ENCODE measurements around the gene PAQR3.
"Not testable (repeated sequence)": the region's sequence is repeated elsewhere in the genome, so short reads cannot be mapped to it uniquely, and the experiment has no call there.

PAQR3 gene

DNA sequence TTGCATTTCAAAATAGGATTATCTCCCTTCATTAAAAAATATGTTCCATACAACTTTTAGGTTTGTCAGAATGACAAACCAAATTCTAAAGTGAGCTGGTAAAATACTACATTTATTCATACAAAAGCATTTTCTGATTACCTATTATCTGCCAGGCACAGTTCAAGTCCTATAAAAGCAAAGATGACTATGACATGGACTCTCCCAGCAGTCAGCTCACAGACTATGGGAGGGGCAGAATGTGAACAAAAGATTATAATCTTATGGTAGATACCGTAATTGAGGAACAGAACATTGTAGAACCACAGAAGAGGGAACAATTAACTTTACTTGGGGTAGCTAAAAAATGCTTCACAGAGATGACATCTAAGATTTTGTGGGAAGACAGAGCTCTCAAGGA lies 12.4 kb downstream of the PAQR3 start:
- DNase-seq (ENCODE audit: low spot score) = no peak

DNA sequence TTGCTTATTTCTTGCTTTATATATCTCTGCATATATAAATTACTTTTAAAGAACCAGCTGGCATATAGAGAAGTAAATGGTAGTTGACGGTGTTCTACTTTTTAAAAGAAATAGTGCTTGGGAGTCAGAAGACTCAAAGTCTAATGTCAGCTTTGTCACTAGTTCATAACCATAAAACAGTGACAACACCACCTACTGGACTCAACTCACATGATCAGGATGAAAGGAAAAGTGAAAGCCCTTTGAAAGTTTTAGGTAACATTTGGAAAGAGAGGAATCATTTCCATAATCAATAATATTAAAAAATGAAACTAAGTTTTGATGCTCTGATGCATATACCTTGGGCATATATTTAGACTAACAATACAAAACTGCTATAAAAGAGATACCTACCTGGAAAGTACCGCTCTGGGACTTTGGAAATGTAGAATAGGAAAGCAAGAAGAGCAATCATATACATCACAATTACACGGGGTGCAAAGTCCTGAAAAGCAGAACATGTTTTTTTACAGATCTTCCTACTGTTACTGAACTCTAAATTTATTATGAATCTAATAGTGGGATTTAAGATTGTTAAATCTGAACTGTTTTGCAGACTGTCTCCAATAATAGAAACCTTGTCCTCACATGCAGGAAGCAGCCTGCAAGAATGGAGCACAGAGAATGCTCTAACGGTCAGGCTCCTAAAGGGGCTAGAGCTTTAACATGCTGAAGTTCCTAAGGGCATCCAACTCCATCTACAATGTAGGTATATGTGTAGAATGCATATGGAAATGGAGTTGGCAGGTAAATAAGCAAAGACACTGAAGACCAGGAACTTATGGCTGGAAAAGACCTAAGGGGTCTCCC lies 15.6 kb downstream of the PAQR3 start:
- no peak for DNase-seq (ENCODE audit: low spot score)

DNA sequence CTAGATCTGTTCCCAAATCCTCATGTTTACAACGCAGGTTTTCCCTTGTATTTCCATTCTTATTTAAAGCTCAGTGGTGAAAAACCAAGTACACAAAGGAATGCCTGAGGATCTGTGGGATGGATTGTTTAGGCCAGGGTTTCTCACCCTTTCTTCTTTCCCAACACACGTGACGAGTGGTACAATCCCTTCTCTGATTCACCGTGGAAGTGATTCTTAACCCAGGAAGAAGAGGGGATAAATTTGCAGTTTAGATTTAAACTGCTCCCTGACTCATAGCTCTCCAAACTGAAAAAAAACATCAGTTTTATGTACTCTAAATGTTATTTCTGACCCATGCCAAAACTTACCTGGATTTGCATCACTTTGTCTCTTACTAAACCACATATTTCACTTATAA lies 17.0 kb downstream of the PAQR3 start:
- DNase-seq (ENCODE audit: low spot score) = no peak

DNA sequence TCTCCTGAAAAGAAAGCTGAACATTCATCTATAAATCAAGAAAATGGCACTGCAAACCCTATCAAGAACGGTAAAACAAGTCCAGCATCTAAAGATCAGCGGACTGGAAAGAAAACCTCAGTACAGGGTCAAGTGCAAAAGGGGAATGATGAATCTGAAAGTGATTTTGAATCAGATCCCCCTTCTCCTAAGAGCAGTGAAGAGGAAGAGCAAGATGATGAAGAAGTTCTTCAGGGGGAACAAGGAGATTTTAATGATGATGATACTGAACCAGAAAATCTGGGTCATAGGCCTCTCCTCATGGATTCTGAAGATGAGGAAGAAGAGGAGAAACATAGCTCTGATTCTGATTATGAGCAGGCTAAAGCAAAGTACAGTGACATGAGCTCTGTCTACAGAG lies 28.6 kb downstream of the PAQR3 start:
- DNase-seq (ENCODE audit: low spot score) = no peak

DNA sequence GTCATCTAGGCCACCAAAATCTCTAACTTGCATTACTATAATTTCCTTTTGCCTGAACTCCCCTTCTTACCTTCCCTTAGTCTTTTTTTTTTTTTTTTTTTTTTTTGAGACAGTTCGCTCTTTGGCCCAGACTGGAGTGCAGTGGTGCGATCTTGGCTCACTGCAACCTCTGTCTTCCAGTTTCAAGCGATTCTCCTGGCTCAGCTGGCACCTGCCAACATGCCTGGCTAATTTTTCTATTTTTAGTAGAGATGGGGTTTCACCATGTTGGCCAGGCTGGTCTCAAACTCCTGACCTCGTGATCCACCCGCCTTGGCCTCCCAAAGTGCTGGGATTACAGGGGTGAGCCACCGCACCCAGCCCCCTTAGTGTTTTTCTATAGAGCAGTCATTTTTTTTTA lies 30.3 kb downstream of the PAQR3 start:
- DNase-seq (ENCODE audit: low spot score) = not testable (repeated sequence)

DNA sequence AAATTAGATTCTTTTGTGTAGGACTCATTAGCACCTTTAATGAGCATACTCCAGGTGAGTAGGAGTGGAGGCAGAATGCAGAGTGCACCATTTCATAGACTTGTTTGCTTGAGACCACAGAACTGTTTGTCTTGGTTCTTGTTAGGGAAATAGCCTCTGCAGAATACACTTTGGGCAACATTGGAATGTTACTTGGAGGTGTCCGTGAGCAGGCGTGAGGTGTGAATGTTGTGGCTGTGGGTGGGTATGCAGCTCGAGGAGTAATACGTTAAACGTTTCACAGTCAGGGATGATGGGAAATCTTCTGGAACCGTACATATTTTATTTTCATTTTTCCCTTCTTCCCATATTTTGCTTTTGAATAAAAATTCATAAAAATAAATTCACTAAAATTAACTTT lies 31.6 kb downstream of the PAQR3 start:
- no peak for DNase-seq (ENCODE audit: low spot score)

DNA sequence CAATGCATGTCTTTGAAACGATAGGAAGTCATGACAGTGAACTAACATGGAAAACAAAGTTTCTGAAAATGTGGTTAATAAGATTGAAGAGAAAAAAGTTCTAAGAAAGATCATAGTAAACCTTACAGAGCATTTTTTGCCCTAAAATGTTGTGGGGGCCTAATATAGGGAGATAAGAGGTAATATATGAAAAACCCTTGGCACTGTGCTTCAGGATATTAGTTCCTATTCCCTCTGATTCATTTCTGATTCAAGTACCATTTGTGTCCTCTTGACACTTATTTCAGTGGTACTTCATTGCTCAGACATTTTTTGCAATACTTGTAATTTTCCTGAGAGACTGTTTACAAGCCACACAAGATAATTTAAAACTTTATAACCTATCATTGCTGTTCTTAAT lies 35.1 kb downstream of the PAQR3 start:
- DNase-seq (ENCODE audit: low spot score) = no peak

DNA sequence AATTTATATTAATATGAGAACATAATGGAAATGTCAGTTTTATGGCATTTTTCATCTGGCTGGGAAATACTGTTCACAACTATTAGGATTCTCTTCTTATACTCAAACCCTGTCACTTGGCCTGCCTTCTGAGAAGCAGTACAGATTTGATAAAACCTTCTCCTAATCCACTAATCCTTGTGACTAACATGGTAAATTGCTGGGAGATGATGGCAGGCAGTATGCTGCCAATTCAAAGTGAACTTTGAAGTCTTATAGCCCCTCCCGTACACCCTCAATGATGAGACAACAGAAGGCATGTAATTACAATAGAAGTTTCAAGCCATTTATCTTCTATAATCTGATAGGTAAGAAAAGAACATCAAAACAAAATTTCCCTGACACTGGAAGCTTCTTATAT lies 36.9 kb downstream of the PAQR3 start:
- no peak for DNase-seq (ENCODE audit: low spot score)

DNA sequence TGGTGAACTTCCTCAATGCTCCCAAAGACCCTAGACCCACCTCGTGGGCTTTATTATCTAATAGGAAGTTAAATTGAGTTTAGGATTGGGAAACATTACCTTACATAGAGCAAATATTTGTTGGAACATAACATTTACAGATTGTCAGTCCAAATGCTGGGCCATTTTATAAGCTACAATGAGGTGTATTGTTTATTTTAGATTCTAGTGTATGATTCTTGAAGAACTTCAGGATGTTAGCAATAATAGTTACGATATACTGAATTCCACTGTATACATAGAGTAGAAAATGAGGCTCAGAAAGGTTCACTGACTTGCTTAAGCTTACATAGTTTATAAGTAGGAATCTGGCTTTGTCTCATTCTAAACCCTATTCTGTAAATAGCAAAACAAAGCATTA lies 37.4 kb downstream of the PAQR3 start:
- no peak for DNase-seq (ENCODE audit: low spot score)

DNA sequence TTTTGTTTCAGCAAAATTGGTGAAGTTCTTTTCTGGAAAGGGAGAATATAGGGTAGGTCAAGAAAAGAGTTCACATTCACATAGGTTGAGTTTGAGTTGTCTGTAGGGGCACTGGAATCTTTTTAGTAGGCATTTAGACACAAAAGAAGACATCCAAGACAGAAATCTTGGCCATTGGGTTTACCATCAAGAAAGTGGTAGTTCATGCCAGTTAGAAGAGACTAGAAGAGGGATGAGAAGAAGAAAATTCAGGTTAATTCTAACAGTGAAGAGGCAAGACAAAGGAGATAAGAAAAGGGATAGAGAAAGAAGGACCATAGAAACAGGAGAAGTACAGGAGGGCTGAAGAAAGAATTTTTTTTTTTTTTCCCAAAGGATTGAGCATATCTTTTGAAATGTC lies 39.9 kb downstream of the PAQR3 start:
- DNase-seq (ENCODE audit: low spot score) = no peak

DNA sequence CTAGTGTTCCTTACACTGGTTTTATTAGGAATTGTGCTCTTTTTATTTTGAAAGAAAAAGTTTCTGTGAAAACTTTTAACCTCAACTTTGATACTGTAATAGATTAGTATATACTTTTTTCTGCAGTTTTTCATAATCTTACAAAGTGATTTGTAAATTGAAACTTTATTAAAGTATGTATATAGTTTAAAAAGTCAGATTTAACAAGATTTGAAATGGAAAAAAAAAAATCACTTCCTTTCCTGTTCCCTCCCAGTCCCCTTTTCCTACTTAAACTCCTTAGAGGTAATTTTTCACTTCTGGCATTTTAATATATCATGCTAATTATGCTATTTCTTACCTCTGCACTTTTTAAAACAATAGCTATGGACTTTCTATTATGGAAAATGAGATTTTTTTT lies 49.3 kb downstream of the PAQR3 start:
- no peak for DNase-seq (ENCODE audit: low spot score)

DNA sequence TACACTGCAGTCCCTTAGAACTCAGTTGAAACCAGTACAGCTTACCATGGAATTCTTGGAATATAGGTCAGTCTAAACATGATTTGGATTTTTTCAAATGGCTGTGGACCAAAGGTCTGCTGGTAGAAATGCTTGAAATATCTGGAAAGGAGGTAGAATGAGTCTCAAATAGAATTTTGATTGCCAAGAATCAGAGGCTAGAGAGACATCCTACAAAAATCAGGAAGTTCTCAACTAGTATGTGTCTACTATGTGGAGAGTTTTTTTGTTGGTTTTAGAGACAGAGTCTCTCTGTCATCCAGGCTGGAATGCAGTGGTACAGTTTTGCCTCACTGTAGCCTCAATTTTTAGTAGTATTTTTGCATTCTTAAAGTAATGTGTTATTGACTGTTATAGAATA lies 53.6 kb downstream of the PAQR3 start:
- peak; percentile 2 for DNase-seq (ENCODE audit: low spot score)

DNA sequence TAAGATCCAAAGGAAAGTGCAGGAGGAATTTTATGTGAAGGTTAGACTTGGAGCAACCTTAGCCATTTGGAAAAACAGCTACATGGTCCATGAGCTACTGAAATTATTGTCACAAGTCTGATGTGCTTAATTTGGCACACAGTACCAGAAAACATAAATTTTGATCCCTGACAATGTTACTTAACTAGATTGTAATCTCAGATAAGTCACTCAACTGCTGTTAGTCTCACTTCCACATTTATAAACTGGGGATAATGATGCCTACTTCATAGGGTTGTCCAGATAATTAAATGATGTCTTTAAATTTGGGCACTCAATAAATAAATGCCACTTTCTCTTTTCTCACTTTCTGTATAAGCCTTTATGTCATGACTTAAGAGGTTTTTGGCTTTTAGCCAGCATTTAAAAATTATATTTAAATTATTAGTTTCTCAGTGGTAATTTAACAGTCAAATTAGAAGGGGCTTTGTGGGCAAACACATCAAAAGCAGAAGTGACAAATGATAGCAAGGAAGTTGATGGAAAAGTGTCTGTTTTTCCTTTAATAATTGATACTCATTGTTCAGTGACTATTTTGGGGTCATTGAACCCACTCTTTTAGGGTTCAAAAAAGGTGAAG lies 58.3 kb downstream of the PAQR3 start:
- DNase-seq (ENCODE audit: low spot score) = no peak

DNA sequence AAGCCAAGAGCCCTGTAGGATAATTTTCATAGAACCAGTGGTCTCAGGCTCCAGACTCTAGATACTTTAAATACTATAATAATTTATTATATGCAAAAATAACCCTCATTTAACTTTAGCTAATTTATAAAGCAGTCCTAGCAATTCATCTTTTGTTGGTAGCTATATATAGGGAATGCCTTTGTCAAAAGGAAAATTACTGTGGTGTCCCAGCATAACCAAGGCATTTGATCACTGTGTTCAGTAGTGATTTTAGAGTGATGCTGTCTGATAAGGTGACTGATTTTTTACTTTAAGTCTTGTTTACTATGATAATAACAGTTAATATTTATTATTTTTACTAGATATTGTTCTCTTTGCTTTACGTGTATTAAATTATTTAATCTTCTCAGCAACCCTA lies 61.2 kb downstream of the PAQR3 start:
- no peak for DNase-seq (ENCODE audit: low spot score)

DNA sequence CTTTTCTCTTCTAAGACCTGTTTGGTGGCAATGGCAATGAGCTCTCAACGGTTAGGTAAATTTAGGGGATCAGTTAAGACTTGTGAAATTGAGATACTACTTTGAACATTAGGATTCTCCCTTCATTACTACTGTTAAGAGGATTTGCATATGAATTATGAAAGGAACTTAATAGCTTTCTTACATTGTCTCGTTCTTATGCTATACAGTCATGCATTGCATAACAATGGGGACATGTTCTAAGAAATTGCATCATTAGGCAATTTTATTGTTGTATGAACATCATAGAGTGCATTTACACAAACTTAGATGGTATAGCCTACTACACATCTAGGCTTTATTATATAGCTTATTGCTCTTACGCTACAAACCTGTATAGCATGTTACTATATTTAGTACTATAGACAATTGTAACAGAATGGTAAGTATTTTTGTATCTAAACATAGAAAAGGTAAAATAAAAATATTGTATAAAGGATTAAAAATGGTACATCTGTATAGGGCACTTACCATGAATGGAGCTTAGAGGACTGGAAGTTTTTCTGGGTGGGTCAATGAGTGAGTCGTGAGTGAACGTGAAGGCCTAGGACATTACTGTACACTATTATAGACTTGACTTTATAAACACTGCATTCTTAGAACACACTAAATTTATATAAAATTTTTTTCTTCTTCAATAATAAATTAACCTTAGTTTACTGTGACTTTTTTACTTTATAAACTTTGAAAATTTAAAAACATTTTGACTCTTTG lies 62.5 kb downstream of the PAQR3 start:
- no peak for DNase-seq (ENCODE audit: low spot score)

DNA sequence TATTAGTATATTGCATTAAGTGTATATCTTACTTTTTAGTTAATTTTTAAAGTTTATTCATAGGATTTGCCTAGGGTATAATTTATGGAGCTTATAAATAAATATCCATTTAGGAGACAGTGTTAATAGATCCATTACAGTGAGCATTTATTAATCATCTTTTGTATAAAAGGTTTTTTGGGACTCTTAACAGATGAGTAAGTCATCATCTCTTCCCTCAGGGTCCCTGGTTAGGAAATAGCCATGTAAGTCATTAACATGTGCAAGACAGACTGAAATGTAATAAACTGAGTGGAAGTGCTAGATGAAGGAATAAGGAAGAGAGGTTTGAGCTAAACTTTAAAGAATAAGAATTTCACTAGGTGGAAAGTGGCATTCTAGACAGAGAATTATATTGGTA lies 69.2 kb downstream of the PAQR3 start:
- no peak for DNase-seq (ENCODE audit: low spot score)

DNA sequence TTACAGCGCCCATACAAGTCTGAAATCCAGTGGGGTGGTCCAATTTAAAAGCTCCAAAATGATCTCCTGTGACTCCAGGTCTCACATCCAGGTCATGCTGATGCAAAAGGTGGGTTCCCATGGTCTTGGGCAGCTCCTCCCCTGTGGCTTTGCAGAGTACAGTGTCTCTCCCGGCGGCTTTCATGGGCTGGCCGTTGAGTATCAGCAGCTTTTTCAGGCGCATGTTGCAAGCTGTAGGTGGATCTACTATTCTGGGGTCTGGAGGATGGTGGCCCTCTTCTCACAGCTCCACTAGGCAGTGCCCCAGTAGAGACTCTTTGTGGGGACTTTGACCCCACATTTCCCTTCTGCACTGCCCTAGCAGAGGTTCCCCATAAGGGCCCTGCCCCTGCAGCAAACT lies 70.5 kb downstream of the PAQR3 start:
- not testable (repeated sequence) for DNase-seq (ENCODE audit: low spot score)

DNA sequence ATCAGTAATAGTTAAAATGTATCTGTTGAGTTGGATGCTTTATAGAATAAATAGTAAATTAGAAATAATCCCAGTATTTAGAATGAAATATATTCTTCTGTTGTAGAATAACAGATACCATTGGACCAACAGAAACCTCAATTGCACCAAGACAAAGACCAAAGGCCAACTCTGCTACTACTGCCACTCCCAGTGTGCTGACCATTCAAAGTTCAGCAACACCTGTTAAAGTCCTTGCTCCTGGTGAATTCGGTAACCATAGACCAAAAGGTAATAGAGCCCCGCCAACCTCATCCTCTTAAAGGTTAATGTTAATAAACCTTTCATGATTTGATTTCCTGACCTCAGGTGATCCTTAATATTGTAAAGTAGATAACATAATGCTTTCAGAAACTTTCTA lies 73.8 kb downstream of the PAQR3 start:
- DNase-seq (ENCODE audit: low spot score) = no peak

DNA sequence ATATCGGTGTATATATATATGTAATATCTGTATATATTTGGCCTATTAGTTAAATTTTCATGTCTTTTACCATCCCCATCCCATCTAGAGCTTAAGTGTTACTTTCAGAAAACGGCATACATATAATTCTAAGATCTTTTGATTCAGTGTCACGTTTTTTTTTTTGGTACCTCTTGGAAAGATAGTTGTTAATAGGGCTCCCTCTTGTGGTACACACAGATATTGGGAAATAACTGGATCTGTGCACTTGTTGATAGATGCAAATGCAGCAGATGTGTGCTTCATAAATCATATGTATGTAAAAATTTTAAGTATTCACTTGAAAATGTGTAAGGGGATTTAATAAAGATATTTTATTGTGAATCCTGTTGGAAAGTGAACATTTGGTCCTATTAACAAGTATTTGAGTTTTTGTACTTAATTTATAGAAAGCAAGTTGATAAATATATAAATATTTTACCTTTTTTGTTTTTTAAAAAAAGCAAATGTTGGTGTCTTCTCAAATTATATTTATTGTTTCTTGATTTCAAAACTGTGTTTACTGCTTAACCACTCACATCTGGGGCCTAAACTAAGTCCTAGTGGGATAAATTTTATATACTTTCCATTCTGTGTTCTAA lies 74.7 kb downstream of the PAQR3 start:
- DNase-seq (ENCODE audit: low spot score) = peak; percentile 6

DNA sequence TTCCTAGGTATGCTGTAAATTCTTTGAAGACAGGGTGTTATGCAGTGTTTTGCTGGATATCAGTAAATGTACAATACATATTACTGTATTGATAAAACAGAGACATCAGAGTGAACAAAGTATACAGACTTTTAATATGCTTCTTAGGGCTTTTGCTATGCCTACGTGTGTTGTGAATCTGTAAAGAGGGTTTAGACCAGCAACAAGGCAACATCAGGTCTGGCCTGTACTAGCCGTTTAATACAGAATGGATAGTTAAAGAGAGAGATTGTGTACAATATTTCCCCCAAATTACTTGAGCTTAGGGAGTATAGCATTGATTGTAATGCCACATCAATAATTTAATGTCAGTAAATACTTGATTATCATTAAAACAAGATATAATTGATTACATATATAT lies 75.2 kb downstream of the PAQR3 start:
- no peak for DNase-seq (ENCODE audit: low spot score)

DNA sequence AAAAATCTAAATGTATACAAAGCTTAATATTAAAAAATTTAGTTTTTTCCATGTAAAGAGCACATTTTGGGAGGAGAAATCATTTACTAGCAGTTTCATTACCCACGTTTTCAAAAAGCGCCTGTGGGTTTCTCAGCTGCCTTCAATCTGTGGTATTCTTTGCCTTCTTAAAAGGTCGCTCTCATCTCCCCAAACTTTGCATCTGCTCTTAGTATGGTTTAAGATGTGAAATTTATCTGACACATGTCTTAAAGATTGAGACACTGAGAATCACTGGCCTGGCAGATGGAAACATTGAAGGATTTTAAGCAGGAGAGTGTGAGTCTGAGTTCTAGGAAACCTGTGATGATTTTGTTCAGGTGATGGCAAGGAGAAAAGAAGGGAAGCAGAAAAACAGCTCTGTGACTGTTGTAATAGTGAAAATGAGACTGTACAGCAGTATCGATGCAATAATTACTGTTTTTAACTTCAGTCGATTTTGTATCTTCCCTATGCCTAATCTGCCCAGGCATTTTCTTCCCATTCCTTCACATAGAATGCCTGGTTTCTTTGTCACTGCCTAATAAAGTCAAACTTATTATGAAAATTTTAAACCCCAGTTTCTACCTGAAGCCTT lies 75.9 kb downstream of the PAQR3 start:
- no peak for DNase-seq (ENCODE audit: low spot score)

DNA sequence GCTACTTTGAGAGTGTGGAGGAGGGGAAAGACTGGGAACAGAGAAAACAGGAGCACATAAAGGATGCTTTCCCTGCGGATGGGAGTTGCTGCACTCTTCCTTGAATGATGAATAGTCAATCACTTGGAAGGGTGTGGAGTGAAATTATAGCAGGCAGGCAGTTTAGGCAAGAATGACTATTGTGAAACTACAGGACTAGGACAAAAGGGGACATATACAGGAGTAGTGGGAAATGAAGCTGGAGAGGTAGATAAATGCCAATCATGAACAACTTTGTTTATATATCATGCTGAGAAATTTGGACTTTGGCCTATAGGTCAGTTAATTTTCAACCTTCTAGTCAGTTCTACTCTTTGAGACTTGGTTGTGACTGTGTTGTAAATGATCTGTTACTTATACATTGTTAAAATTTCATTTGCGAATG lies 76.9 kb downstream of the PAQR3 start:
- no peak for DNase-seq (ENCODE audit: low spot score)
